Measurements from ENCODE around the gene MAP2K3. TPM values are rescaled to one million over a fixed set of nuclear protein-coding genes. Genes with fewer than 3 reads are reported as not detected.

MAP2K3 gene
- total RNA-seq, 2 experiments from 2014 or later, result 27.8 to 71.5 TPM

GRCh38 chr17:21242026-21242697 is 42.3 kb upstream of the MAP2K3 start:
- Histone ChIP-seq H3K79me2 (ENCODE audit: insufficient read depth, low read depth, low read length) (no peaks in the 10 kb centered on the region), H3K27ac (ENCODE audit: low read depth, low read length, poor library complexity, severe bottlenecking) (no peak overlapping the region), H3K4me3 (ENCODE audit: low read depth, low read length, poor library complexity, severe bottlenecking) (no peak overlapping the region), H2AFZ (ENCODE audit: low read length) (no peak overlapping the region), H4K20me1 (ENCODE audit: insufficient read depth, low read length) (no peaks in the 10 kb centered on the region), H3K9me2 (ENCODE audit: insufficient read depth, low read length) (no peaks in the 10 kb centered on the region), H3K4me1 (ENCODE audit: insufficient read depth, low read length, poor library complexity, severe bottlenecking) (peaks cover 12% of the 10 kb centered on the region), H3K9me3 (ENCODE audit: low read length) (no peaks in the 10 kb centered on the region), H3K36me3 (ENCODE audit: insufficient read depth, low read length) (no peaks in the 10 kb centered on the region), H3K4me2 (ENCODE audit: low read length) (no peak overlapping the region)
- ChIA-PET POLR2A (interaction anchor here (0.5 kb wide), 1 partner anchor 215 kb away, joined by 3 read pairs; no protein-coding TSS in a partner anchor), CTCF (ENCODE audit: unreplicated experiment) (no interaction called here)
- TF ChIP-seq EZH2phosphoT487 (IDR thresholded peaks at IDR 0.05; ENCODE audit: borderline replicate concordance, low read depth, low read length) (no peak), CTCF (conservative IDR thresholded peaks at IDR 0.05; ENCODE audit: low read length) (no peak)
- intact Hi-C loops (cut with micrococcal nuclease; ENCODE audit: unreplicated experiment), result no loop called here
- no peak for DNase-seq (ENCODE audit: low spot score)
- no TSS peak for BruUV-seq (replicated peaks)

- POLR2A ChIA-PET, result no interaction called here
- Histone ChIP-seq H3K4me2 (ENCODE audit: low read length) (no peak overlapping the region), H3K79me2 (ENCODE audit: insufficient read depth, low read depth, low read length) (no peaks in the 10 kb centered on the region), H3K9me3 (ENCODE audit: low read length) (no peaks in the 10 kb centered on the region), H2AFZ (ENCODE audit: low read length) (no peak overlapping the region), H3K36me3 (ENCODE audit: insufficient read depth, low read length) (no peaks in the 10 kb centered on the region), H3K4me1 (ENCODE audit: insufficient read depth, low read length, poor library complexity, severe bottlenecking) (peaks cover 12% of the 10 kb centered on the region), H3K4me3 (ENCODE audit: low read depth, low read length, poor library complexity, severe bottlenecking) (no peak overlapping the region), H3K27ac (ENCODE audit: low read depth, low read length, poor library complexity, severe bottlenecking) (no peak overlapping the region), H3K9me2 (ENCODE audit: insufficient read depth, low read length) (no peaks in the 10 kb centered on the region), H4K20me1 (ENCODE audit: insufficient read depth, low read length) (no peaks in the 10 kb centered on the region)
- intact Hi-C loops (cut with micrococcal nuclease; ENCODE audit: unreplicated experiment), result no loop called here
- no peak for TF ChIP-seq EZH2phosphoT487 (IDR thresholded peaks at IDR 0.05; ENCODE audit: borderline replicate concordance, low read depth, low read length)
- no peak for TF ChIP-seq CTCF (conservative IDR thresholded peaks at IDR 0.05; ENCODE audit: low read length)
- CTCF ChIA-PET (ENCODE audit: unreplicated experiment), result no interaction called here
- DNase-seq (ENCODE audit: low spot score), result no peak
- BruUV-seq (replicated peaks), result no TSS peak
These were observed 41.6 kb upstream of the MAP2K3 start for GRCh38 chr17:21242780-21243515.
